Skeletal muscle tissue (tissue), 4 donors: ENCODE data around the gene ADGRV1. TPM values are rescaled to one million over a fixed set of nuclear protein-coding genes. Genes with fewer than 3 reads are reported as not detected.
"Not testable (repeated sequence)": the region's sequence is repeated elsewhere in the genome, so short reads cannot be mapped to it uniquely, and the experiment has no call there.

ENCODE experiments used
- H3K27ac ChIP-seq: one replicate; pipeline ENCODE4 v1.7.0; 2013; ENCODE audit warnings: mild to moderate bottlenecking, low read depth, low read length, inconsistent platforms
- H3K27me3 ChIP-seq, 3 donors: one replicate each; pipeline ENCODE4 v1.7.0; 2013; ENCODE audit warnings: low read length in 3 of 3; ENCODE audit not compliant: control insufficient read depth in 3 of 3, insufficient read depth in 3 of 3
- H3K36me3 ChIP-seq, 3 donors: one replicate each; pipeline ENCODE4 v1.7.0; 2013; ENCODE audit warnings: low read length in 3 of 3; ENCODE audit not compliant: control insufficient read depth in 3 of 3, insufficient read depth in 3 of 3
- H3K4me1 ChIP-seq, 3 donors: one replicate each; pipeline ENCODE4 v1.7.0; 2013; ENCODE audit warnings: low read length in 3 of 3, mild to moderate bottlenecking in 3 of 3; ENCODE audit not compliant: control insufficient read depth in 3 of 3, insufficient read depth in 3 of 3
- H3K4me3 ChIP-seq, 3 donors: one replicate each; pipeline ENCODE4 v1.7.0; 2013; ENCODE audit warnings: low read length in 3 of 3
- H3K9ac ChIP-seq, 3 donors: one replicate each; pipeline ENCODE4 v1.7.0; 2013; ENCODE audit warnings: low read length in 3 of 3, mild to moderate bottlenecking in 3 of 3, moderate library complexity in 2 of 3, low read depth in 1 of 3
- H3K9me3 ChIP-seq, 3 donors: one replicate each; pipeline ENCODE4 v1.7.0; 2013; ENCODE audit warnings: low read length in 3 of 3; ENCODE audit not compliant: control insufficient read depth in 3 of 3
- total RNA-seq: library from RNA; depleted of rRNA; stranded (reverse); fragments of >200 nt; gene quantifications from one replicate; pipeline ENCODE4 v1.2.3, GENCODE V29; 2014
- donor health status: Osteomylitis.

Gene ADGRV1
- total RNA-seq, 1 donor from 2014 or later: 2.6 TPM

GRCh38 chr5:90657030-90657429 lies 98.4 kb downstream of the ADGRV1 start:
- H3K9ac ChIP-seq: no peak overlapping the region
- no peaks in the 10 kb centered on the region for H3K4me1 ChIP-seq
- H3K27ac ChIP-seq: no peak overlapping the region
- no peaks in the 10 kb centered on the region for H3K36me3 ChIP-seq
- H3K4me3 ChIP-seq: no peak overlapping the region
- H3K27me3 ChIP-seq: no peaks in the 10 kb centered on the region
- no peaks in the 10 kb centered on the region for H3K9me3 ChIP-seq

- no peaks in the 10 kb centered on the region for H3K9me3 ChIP-seq
- no peak overlapping the region for H3K9ac ChIP-seq
- no peaks in the 10 kb centered on the region for H3K4me1 ChIP-seq
- H3K36me3 ChIP-seq: no peaks in the 10 kb centered on the region
- H3K27ac ChIP-seq: no peak overlapping the region
- no peak overlapping the region for H3K4me3 ChIP-seq
- H3K27me3 ChIP-seq: no peaks in the 10 kb centered on the region
These were observed 99.2 kb downstream of the ADGRV1 start for GRCh38 chr5:90657788-90658187.

GRCh38 chr5:90658620-90659019 lies 100.0 kb downstream of the ADGRV1 start:
- Histone ChIP-seq H3K27ac (no peak overlapping the region), H3K36me3 (no peaks in the 10 kb centered on the region), H3K4me1 (no peaks in the 10 kb centered on the region), H3K9me3 (no peaks in the 10 kb centered on the region), H3K4me3 (no peak overlapping the region), H3K9ac (no peak overlapping the region), H3K27me3 (no peaks in the 10 kb centered on the region)

- not testable (repeated sequence) for H3K9me3 ChIP-seq, H3K4me1 ChIP-seq, H3K36me3 ChIP-seq, H3K9ac ChIP-seq, H3K4me3 ChIP-seq, H3K27me3 ChIP-seq, H3K27ac ChIP-seq
These were observed 109.5 kb downstream of the ADGRV1 start for GRCh38 chr5:90668079-90668565.

- Histone ChIP-seq H3K4me3 (no peak overlapping the region), H3K36me3 (no peaks in the 10 kb centered on the region), H3K4me1 (no peaks in the 10 kb centered on the region), H3K9ac (no peak overlapping the region), H3K9me3 (no peaks in the 10 kb centered on the region), H3K27ac (no peak overlapping the region), H3K27me3 (no peaks in the 10 kb centered on the region)
These were observed 116.6 kb downstream of the ADGRV1 start for GRCh38 chr5:90675222-90675621.

GRCh38 chr5:90680921-90681563 lies 122.4 kb downstream of the ADGRV1 start:
- Histone ChIP-seq H3K9ac (no peak overlapping the region), H3K36me3 (no peaks in the 10 kb centered on the region), H3K9me3 (no peaks in the 10 kb centered on the region), H3K4me3 (no peak overlapping the region), H3K4me1 (no peaks in the 10 kb centered on the region), H3K27ac (no peak overlapping the region), H3K27me3 (no peaks in the 10 kb centered on the region)

- Histone ChIP-seq H3K4me1 (no peaks in the 10 kb centered on the region), H3K36me3 (no peaks in the 10 kb centered on the region), H3K9me3 (no peaks in the 10 kb centered on the region), H3K9ac (no peak overlapping the region), H3K27ac (no peak overlapping the region), H3K27me3 (no peaks in the 10 kb centered on the region), H3K4me3 (no peak overlapping the region)
These were observed 123.7 kb downstream of the ADGRV1 start for GRCh38 chr5:90682278-90682677.

GRCh38 chr5:90685425-90686022 lies 126.9 kb downstream of the ADGRV1 start:
- no peak overlapping the region for H3K9ac ChIP-seq

GRCh38 chr5:90686363-90686762 lies 127.8 kb downstream of the ADGRV1 start:
- H3K4me3 ChIP-seq, H3K27ac ChIP-seq, H3K4me1 ChIP-seq, H3K27me3 ChIP-seq, H3K9me3 ChIP-seq, H3K36me3 ChIP-seq, H3K9ac ChIP-seq: not testable (repeated sequence)

More at GRCh38 chr5:90685425-90686022, 126.9 kb downstream of the ADGRV1 start:
- H3K27me3 ChIP-seq: no peaks in the 10 kb centered on the region
- no peaks in the 10 kb centered on the region for H3K9me3 ChIP-seq
- no peak overlapping the region for H3K27ac ChIP-seq
- no peak overlapping the region for H3K4me3 ChIP-seq
- H3K4me1 ChIP-seq: no peaks in the 10 kb centered on the region
- H3K36me3 ChIP-seq: no peaks in the 10 kb centered on the region

- not testable (repeated sequence) for H3K27me3 ChIP-seq, H3K4me1 ChIP-seq, H3K9me3 ChIP-seq, H3K4me3 ChIP-seq, H3K36me3 ChIP-seq, H3K27ac ChIP-seq, H3K9ac ChIP-seq
These were observed 128.9 kb downstream of the ADGRV1 start for GRCh38 chr5:90687458-90687857.
